ENCODE measurements around the gene C2CD4D. TPM values are rescaled to one million over a fixed set of nuclear protein-coding genes. Genes with fewer than 3 reads are reported as not detected.

The C2CD4D gene
- total RNA-seq, 1 experiment from 2014 or later = 0.94 TPM

- peaks cover 87% of the 10 kb centered on the region for H3K27me3 Mint-ChIP-seq (ENCODE audit: low read depth)
- POLR2A ChIA-PET = no interaction called here
- no peak for ATAC-seq
- H3K9me3 Mint-ChIP-seq = no peaks in the 10 kb centered on the region
- no peaks in the 10 kb centered on the region for H3K36me3 Mint-ChIP-seq
- DNase-seq (ENCODE audit: low spot score) = no peak
- CTCF ChIA-PET = no interaction called here
- H3K27ac Mint-ChIP-seq = no peak overlapping the region
- TF ChIP-seq ZNF232 (CRISPR knock-in tag; IDR thresholded peaks at IDR 0.05) = no peak
- no peak for TF ChIP-seq NR3C1 (CRISPR knock-in tag; conservative IDR thresholded peaks at IDR 0.05; ENCODE audit: low read depth)
- no peak for TF ChIP-seq MXD4 (CRISPR knock-in tag; IDR thresholded peaks at IDR 0.05; ENCODE audit: borderline replicate concordance)
- no peak for TF ChIP-seq EMX1 (CRISPR knock-in tag; IDR thresholded peaks at IDR 0.05)
- TF ChIP-seq USF1 (CRISPR knock-in tag; IDR thresholded peaks at IDR 0.05) = no peak
- no peak for TF ChIP-seq NR1H2 (CRISPR knock-in tag; IDR thresholded peaks at IDR 0.05)
- no peak for TF ChIP-seq NFE2L1 (CRISPR knock-in tag; IDR thresholded peaks at IDR 0.05)
- no peak for TF ChIP-seq TP53 (CRISPR knock-in tag; IDR thresholded peaks at IDR 0.05)
- TF ChIP-seq SP1 (CRISPR knock-in tag; conservative IDR thresholded peaks at IDR 0.05) = no peak
- TF ChIP-seq ZNF423 (CRISPR knock-in tag; IDR thresholded peaks at IDR 0.05) = no peak
- no peak for TF ChIP-seq ZNF317 (CRISPR knock-in tag; IDR thresholded peaks at IDR 0.05; ENCODE audit: borderline replicate concordance, low read depth)
- TF ChIP-seq PRRX2 (CRISPR knock-in tag; IDR thresholded peaks at IDR 0.05) = no peak
- no peak for TF ChIP-seq ZNF425 (CRISPR knock-in tag; conservative IDR thresholded peaks at IDR 0.05)
- TF ChIP-seq E2F1 (CRISPR knock-in tag; IDR thresholded peaks at IDR 0.05) = no peak
- no peak for TF ChIP-seq E2F5 (CRISPR knock-in tag; IDR thresholded peaks at IDR 0.05)
- no peak for TF ChIP-seq ELF4 (CRISPR knock-in tag; IDR thresholded peaks at IDR 0.05; ENCODE audit: low read depth)
- no peak for TF ChIP-seq ZSCAN18 (CRISPR knock-in tag; IDR thresholded peaks at IDR 0.05)
- TF ChIP-seq NFATC4 (CRISPR knock-in tag; IDR thresholded peaks at IDR 0.05) = no peak
- no peak for TF ChIP-seq ESRRA (CRISPR knock-in tag; IDR thresholded peaks at IDR 0.05; ENCODE audit: borderline replicate concordance)
- TF ChIP-seq MAX (CRISPR knock-in tag; IDR thresholded peaks at IDR 0.05) = no peak
- peaks cover 21% of the 10 kb centered on the region for H3K4me1 Mint-ChIP-seq
- H3K4me3 Mint-ChIP-seq = no peak overlapping the region
These were observed 20.3 kb upstream of the C2CD4D start for GRCh38 chr1:151859891-151860293.

- POLR2A ChIA-PET = no interaction called here
- Mint-ChIP-seq H3K4me1 (peaks cover 21% of the 10 kb centered on the region), H3K9me3 (no peaks in the 10 kb centered on the region), H3K27ac (no peak overlapping the region), H3K27me3 (ENCODE audit: low read depth) (peaks cover 80% of the 10 kb centered on the region), H3K36me3 (no peaks in the 10 kb centered on the region), H3K4me3 (no peak overlapping the region)
- no peak for DNase-seq (ENCODE audit: low spot score)
- no peak for ATAC-seq
- CTCF ChIA-PET = no interaction called here
- TF ChIP-seq ETV6 (CRISPR knock-in tag; IDR thresholded peaks at IDR 0.05) (no peak), HMGA2 (CRISPR knock-in tag; IDR thresholded peaks at IDR 0.05) (no peak), ZNF317 (CRISPR knock-in tag; IDR thresholded peaks at IDR 0.05; ENCODE audit: borderline replicate concordance, low read depth) (no peak), NFYB (CRISPR knock-in tag; conservative IDR thresholded peaks at IDR 0.05; ENCODE audit: low read depth) (no peak), ZNF512 (CRISPR knock-in tag; IDR thresholded peaks at IDR 0.05; ENCODE audit: borderline replicate concordance) (no peak), NR1H2 (CRISPR knock-in tag; IDR thresholded peaks at IDR 0.05) (no peak), PRRX2 (CRISPR knock-in tag; IDR thresholded peaks at IDR 0.05) (no peak), ATF2 (CRISPR knock-in tag; IDR thresholded peaks at IDR 0.05; ENCODE audit: borderline replicate concordance, low read depth) (no peak), NFE2L1 (CRISPR knock-in tag; IDR thresholded peaks at IDR 0.05) (no peak)
These were observed 19.5 kb upstream of the C2CD4D start for GRCh38 chr1:151858886-151859665.

Data from WTC11 (cell line).